ENCODE data around the gene PDE6D. TPM values are rescaled to one million over a fixed set of nuclear protein-coding genes. Genes with fewer than 3 reads are reported as not detected.

Gene PDE6D
- total RNA-seq, 3 donors from 2014 or later, result 24.2 to 28.5 (median 25.6) TPM

GRCh38 chr2:231785822-231786176 is 4.7 kb upstream of the PDE6D start:
- TF ChIP-seq POLR2A (IDR thresholded peaks at IDR 0.05) (no peak), POLR2AphosphoS5 (IDR thresholded peaks at IDR 0.05) (no peak), CTCF (IDR thresholded peaks at IDR 0.05) (no peak)
- peaks cover 2 to 22% of the 10 kb centered on the region in 2 donors for H3K4me1 ChIP-seq
- peak overlapping the region; percentile 70 to 78 for H3K27ac ChIP-seq
- no peak for DNase-seq (ENCODE audit: low spot score in 2 of 2)
- no peaks in the 10 kb centered on the region for H3K36me3 ChIP-seq
- no peaks in the 10 kb centered on the region for H3K9me3 ChIP-seq
- H3K27me3 ChIP-seq, result no peaks in the 10 kb centered on the region
- intact Hi-C loops (cut with DNase I; ENCODE audit: low total_unique reads), result no loop called here
- H3K4me3 ChIP-seq, result peak overlapping the region; percentile 76 to 100 (median 99)

DNA sequence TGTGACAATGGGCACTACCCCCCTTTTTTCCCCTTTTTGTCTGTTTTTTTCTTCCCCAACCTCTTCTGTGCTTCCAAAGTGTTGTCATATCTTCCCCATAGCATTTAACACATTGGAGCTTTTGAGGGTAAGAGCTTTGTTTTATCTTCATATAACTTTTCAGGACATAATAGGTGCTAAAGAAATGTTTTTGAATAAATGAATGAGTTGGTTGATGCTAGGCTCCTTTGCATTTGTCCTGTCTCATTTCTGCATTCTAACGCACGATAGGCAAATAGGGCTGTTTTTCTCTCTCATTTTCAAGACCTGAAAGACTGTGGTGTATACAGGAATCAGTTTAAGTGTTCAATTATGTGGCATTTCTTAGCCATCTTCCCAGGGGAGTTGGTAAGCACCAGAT is 4.3 kb upstream of the PDE6D start:
- Histone ChIP-seq H3K27me3 (no peaks in the 10 kb centered on the region), H3K4me3 (peak overlapping the region in 2 of 3 donors; percentile 99 to 100), H3K36me3 (no peaks in the 10 kb centered on the region), H3K27ac (no peak overlapping the region), H3K4me1 (peaks cover 2 to 22% of the 10 kb centered on the region in 2 donors), H3K9me3 (no peaks in the 10 kb centered on the region)
- TF ChIP-seq CTCF (IDR thresholded peaks at IDR 0.05), result no peak
- TF ChIP-seq POLR2AphosphoS5 (IDR thresholded peaks at IDR 0.05), result no peak
- TF ChIP-seq POLR2A (IDR thresholded peaks at IDR 0.05), result no peak
- intact Hi-C loops (cut with DNase I; ENCODE audit: low total_unique reads), result no loop called here
- DNase-seq (ENCODE audit: low spot score in 2 of 2), result no peak

DNA sequence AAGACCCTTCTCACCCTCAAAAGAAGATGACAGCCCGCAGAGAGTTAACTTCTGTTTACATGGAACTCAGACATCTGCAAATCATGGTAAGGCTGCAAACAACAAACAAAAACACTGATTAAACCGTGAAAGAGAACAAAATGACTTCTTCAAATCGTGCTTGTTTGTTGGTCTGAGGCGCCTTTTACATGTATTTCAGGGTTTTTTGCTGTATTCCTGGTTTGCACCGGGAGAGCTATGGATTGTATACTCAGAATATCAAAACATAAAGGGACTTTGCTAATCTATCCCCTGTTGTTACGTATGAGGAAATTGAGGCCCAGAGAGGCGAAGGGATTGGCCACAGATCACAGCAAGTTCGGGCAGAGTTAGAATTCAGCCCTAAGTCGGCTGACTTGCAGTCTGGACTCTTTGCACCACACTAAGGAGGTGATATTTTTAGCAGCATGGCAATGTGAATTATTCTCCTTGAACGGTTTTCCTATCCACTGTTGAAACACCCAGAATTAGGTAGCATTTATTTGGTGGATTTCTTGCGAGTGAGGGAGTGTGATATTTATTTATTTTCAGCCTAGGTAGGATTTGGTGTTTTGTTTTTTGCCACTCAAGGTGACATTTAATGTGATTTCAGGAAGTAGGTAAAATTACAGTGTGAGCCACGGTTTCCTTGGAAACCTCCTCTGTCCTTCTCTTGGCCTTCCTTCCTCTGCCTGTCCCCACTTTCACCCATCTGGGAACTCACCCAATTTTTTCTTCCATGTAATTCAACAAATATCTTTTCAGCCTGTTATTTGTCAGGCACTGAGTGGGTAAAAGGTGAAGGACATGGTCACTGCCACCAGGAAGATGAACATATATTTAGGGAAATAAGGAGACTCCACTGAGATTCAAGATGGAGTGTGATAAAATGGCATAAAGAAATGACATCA is 980 bp upstream of the PDE6D start:
- no peak for DNase-seq (ENCODE audit: low spot score in 2 of 2)
- peaks cover 2 to 22% of the 10 kb centered on the region in 2 donors for H3K4me1 ChIP-seq

DNA sequence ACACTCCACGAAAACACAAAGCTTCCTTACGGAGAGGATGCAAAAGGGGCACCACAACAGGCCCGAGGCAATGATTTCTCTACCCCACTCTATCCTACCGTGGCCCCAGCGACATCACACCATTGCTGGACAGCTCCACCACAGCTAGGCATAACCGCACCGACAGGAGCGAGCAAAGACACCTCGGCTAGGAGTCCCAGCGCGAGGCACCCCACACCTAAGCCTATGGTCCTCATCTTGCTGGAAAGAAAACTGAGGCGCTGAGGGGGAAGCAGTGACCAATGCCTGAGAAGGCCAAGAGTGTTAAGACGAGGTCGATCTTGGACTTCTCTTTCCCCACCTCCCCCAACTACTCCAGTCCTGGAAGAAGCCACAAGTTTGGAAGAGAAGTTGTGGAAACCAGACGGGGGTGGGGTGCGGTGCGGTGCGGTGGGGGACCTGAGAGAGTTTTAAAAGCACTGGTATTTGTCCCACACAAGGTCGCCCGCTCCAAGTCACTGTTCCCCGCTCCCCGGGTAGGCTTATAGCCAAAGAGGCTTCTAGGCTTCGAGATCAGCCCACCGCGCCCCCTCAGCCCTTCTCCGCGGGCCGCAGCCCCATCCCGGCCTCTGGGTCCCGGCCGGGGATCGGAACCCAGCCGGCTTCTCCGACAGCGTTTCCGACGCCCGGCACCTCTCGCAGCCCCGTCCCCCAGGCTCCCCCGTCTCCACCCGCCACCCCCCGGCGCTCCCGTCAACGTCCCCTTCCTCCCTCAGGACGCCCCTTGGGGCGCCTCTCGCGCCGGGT is 766 bp downstream of the PDE6D start:
- intact Hi-C loops (cut with DNase I; ENCODE audit: low total_unique reads), result no loop called here
- no peak for TF ChIP-seq CTCF (IDR thresholded peaks at IDR 0.05)
- no peak for TF ChIP-seq POLR2A (IDR thresholded peaks at IDR 0.05)
- TF ChIP-seq POLR2AphosphoS5 (IDR thresholded peaks at IDR 0.05), result no peak
- Histone ChIP-seq H3K9me3 (no peaks in the 10 kb centered on the region), H3K4me3 (peak overlapping the region; percentile 83 to 91 (median 87)), H3K36me3 (no peaks in the 10 kb centered on the region), H3K27ac (peak overlapping the region; percentile 83 to 86), H3K4me1 (peaks cover 0 to 11% of the 10 kb centered on the region in 2 donors), H3K27me3 (no peaks in the 10 kb centered on the region)
- no peak for DNase-seq (ENCODE audit: low spot score in 2 of 2)

More for the DNA sequence above, 980 bp upstream of the PDE6D start:
- intact Hi-C loops (cut with DNase I; ENCODE audit: low total_unique reads), result no loop called here
- no peak for TF ChIP-seq POLR2A (IDR thresholded peaks at IDR 0.05)
- no peak for TF ChIP-seq POLR2AphosphoS5 (IDR thresholded peaks at IDR 0.05)
- no peak for TF ChIP-seq CTCF (IDR thresholded peaks at IDR 0.05)
- H3K27me3 ChIP-seq, result no peaks in the 10 kb centered on the region
- no peaks in the 10 kb centered on the region for H3K9me3 ChIP-seq
- H3K27ac ChIP-seq, result peak overlapping the region; percentile 83 to 86
- no peaks in the 10 kb centered on the region for H3K36me3 ChIP-seq
- H3K4me3 ChIP-seq, result peak overlapping the region; percentile 83 to 91 (median 87)
